ENCODE data around the gene RPS18. TPM values are rescaled to one million over a fixed set of nuclear protein-coding genes. Genes with fewer than 3 reads are reported as not detected.

RPS18 gene
- total and polyA plus RNA-seq, 2 of the 13 experiments (the other 11 are each of a cell fraction or from before 2014, with no cell fraction given): 3,896 to 5,806 TPM

GRCh38 chr6:33248932-33249731 is 22.7 kb upstream of the RPS18 start (continued):
- TF ChIP-seq ZNF407 (CRISPR knock-in tag; IDR thresholded peaks at IDR 0.05; ENCODE audit: not compliant biosample characterization) (peak; percentile 77), KLF11 (CRISPR knock-in tag; IDR thresholded peaks at IDR 0.05) (no peak), JUND (CRISPR knock-in tag; IDR thresholded peaks at IDR 0.05) (no peak), GZF1 (CRISPR knock-in tag; IDR thresholded peaks at IDR 0.05) (peak; percentile 49), EEA1 (CRISPR knock-in tag; IDR thresholded peaks at IDR 0.05; ENCODE audit: borderline replicate concordance) (no peak), ZSCAN25 (CRISPR knock-in tag; IDR thresholded peaks at IDR 0.05) (no peak), RFX1 (IDR thresholded peaks at IDR 0.05) (no peak), ZNF543 (CRISPR knock-in tag; IDR thresholded peaks at IDR 0.05) (peak; percentile 81), PAXIP1 (CRISPR knock-in tag; conservative IDR thresholded peaks at IDR 0.05) (peak; percentile 88), DRAP1 (CRISPR knock-in tag; IDR thresholded peaks at IDR 0.05) (peak; percentile 87), YY1 (IDR thresholded peaks at IDR 0.05; ENCODE audit: insufficient read depth, insufficient replicate concordance, low read depth, low read length) (no peak), NFIC (IDR thresholded peaks at IDR 0.05; ENCODE audit: low read length) (no peak), REXO4 (CRISPR knock-in tag; IDR thresholded peaks at IDR 0.05; ENCODE audit: borderline replicate concordance) (no peak), POGK (CRISPR knock-in tag; conservative IDR thresholded peaks at IDR 0.05) (peak; percentile 39; the same call in 1 of the 2 replicates), YEATS4 (CRISPR knock-in tag; IDR thresholded peaks at IDR 0.05; ENCODE audit: borderline replicate concordance) (peak; percentile 62; the same call in 1 of the 2 replicates)

Measured in HepG2 (cell line).